EL (cell line): Measurements from ENCODE around the gene COL24A1.

Experiments used
- DNase-seq: peaks from one replicate; pipeline ENCODE4 v3.0.0-alpha.2; 2016

Gene COL24A1

GRCh38 chr1:86156566-86157455 lies at the start of gene COL24A1:
Gene COL24A1, minus strand, starts transcription at chr1:86156772. Its CDS starts 376 bp downstream, at chr1:86156396.
- peak; percentile 61 for DNase-seq

- peak; percentile 53 for DNase-seq
These were observed 49.2 kb upstream of the COL24A1 start for GRCh38 chr1:86205741-86206140.

- DNase-seq = no peak
These were observed 46.2 kb upstream of the COL24A1 start for GRCh38 chr1:86202552-86203340.

- no peak for DNase-seq
These were observed 44.7 kb upstream of the COL24A1 start for GRCh38 chr1:86201311-86201710.

- no peak for DNase-seq
These were observed 44.3 kb upstream of the COL24A1 start for GRCh38 chr1:86200901-86201300.

- DNase-seq = no peak
These were observed 40.8 kb upstream of the COL24A1 start for GRCh38 chr1:86197206-86197855.

- DNase-seq = no peak
These were observed 38.7 kb upstream of the COL24A1 start for GRCh38 chr1:86195281-86195680.

GRCh38 chr1:86194491-86195034 lies 38.0 kb upstream of the COL24A1 start:
- no peak for DNase-seq

- DNase-seq = no peak
These were observed 35.8 kb upstream of the COL24A1 start for GRCh38 chr1:86192417-86192816.

- DNase-seq = no peak
These were observed 35.4 kb upstream of the COL24A1 start for GRCh38 chr1:86191958-86192357.

- no peak for DNase-seq
These were observed 34.3 kb upstream of the COL24A1 start for GRCh38 chr1:86190873-86191272.

- DNase-seq = no peak
These were observed 27.9 kb upstream of the COL24A1 start for GRCh38 chr1:86184426-86184825.

- DNase-seq = no peak
These were observed 27.2 kb upstream of the COL24A1 start for GRCh38 chr1:86183810-86184209.

- no peak for DNase-seq
These were observed 19.7 kb upstream of the COL24A1 start for GRCh38 chr1:86176226-86176625.

- no peak for DNase-seq
These were observed 19.2 kb upstream of the COL24A1 start for GRCh38 chr1:86175756-86176155.

GRCh38 chr1:86169625-86170024 lies 13.1 kb upstream of the COL24A1 start:
- no peak for DNase-seq

GRCh38 chr1:86159800-86160199 lies 3.2 kb upstream of the COL24A1 start:
- DNase-seq = no peak

- peak; percentile 62 for DNase-seq
These were observed 586 bp downstream of the COL24A1 start for GRCh38 chr1:86155807-86156565.

GRCh38 chr1:86155051-86155806 lies 1.3 kb downstream of the COL24A1 start:
- DNase-seq = peak; percentile 40

GRCh38 chr1:86154571-86155050 lies 2.0 kb downstream of the COL24A1 start:
- peak; percentile 91 for DNase-seq

- DNase-seq = no peak
These were observed 2.7 kb downstream of the COL24A1 start for GRCh38 chr1:86153836-86154235.
